ENCODE measurements around the gene CASP9.

The CASP9 gene

GRCh38 chr1:15449567-15449966 is 74.4 kb downstream of the CASP9 start:
- DNase-seq (ENCODE audit: low read depth in 2 of 3, low spot score in 1 of 3): no peak

DNA sequence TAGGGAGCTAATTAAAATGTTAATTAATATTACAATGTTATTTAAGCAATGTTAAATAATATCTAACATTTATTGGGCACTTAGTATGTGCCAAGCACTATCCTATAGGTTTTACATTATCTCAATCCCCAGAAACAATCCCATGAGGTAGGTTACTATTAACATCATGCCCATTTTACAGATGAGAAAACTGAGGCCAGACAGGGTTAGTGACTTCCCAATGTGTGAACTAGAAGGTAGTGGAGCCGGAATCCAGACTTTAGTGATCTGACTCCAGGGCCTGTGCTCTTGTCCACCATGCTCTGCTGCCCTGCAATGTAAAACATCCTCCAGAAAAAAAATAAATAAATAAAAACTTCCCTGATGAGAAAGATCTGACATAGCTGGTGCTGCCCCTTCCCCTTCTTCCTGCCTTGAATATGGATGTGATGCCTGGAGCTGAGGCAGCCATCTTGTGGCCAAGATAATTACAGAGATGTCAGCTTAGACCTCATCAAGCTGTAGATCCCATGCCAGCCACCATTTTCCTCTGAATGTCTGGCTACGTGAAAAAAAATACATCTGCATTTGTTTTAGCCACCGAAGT is 75.0 kb downstream of the CASP9 start:
- no peak for DNase-seq (ENCODE audit: low read depth in 2 of 3, low spot score in 1 of 3)

GRCh38 chr1:15446212-15446611 is 77.8 kb downstream of the CASP9 start:
- DNase-seq (ENCODE audit: low read depth in 2 of 3, low spot score in 1 of 3): no peak

DNA sequence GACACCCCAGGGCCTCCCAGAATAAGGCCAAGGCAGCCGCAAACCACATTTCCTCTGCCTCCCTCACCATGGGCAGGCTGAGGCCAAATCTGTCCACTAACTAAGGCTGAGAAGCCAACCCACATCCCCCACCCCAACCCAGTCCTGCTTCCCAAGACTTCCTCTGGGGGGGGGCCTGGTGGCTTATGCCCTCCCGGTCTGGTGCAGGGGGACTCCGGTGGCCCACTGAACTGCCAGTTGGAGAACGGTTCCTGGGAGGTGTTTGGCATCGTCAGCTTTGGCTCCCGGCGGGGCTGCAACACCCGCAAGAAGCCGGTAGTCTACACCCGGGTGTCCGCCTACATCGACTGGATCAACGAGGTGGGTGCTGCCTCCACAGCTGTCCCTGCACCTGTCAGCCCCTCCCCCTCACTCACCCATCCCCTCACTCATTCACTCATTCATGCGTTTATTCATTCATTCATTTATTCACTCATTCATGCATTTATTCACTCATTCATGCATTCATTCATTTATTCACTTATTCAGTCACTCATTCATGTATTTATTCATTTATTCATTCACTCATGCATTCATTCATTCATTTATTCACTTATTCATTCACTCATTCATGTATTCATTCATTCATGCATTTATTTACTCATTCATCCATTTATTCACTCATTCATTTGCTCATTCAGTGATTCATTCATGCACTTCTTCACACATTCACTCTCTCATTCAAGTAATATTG is 78.5 kb downstream of the CASP9 start:
- DNase-seq (ENCODE audit: low read depth in 2 of 3, low spot score in 1 of 3): no peak

DNA sequence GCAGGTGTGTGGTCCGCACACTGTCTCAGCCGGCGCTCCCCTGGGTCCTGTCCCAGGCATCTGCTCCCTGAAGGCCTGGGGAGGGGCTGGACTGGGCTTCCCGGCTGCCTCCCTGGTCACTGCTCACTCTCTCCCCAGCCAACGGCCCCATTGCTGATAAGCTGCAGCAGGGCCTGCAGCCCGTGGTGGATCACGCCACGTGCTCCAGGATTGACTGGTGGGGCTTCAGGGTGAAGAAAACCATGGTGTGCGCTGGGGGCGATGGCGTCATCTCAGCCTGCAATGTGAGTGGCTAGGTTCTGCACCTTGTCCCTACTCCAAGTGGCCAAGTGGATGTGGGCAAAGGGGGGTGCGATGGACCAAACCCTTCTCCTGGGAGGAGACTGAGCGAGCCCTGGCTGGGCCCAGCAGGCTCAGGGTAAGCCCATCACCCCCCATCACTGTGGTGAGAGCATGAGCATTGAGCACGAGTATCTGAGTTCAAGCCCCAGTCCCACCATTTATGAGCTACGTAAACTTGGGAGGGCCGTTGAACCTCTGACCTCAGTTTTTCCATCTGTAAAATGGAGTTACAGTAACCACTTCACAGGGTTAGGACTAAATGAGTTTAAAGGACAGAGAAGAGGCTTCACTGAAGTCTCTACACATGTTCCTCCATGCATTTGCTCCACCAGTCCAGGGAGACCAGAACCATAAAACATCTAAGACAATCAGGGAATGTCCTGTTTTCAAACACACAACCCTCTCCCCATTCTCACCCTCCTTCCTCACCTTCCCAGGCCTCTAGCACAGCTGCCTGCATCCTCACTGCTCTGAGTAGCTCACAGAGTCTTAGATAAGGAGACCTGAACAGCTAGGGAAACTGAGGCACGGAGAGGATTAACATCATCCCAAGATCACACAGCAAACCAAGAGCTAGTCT is 79.3 kb downstream of the CASP9 start:
- DNase-seq (ENCODE audit: low read depth in 2 of 3, low spot score in 1 of 3): no peak

DNA sequence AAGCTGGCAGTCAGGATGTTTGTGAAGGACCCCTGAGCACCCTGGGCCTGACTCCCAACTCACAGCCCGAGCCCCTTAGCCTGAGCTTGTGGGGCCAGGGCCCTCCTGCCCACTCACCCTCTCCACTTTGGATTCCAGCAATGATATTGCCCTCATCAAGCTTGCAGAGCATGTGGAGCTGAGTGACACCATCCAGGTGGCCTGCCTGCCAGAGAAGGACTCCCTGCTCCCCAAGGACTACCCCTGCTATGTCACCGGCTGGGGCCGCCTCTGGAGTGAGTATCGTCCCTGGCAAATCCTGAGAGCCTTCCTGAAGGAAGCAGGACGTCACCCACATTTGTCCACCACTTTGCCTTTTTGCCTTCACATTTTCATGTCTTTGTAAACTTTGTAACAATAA is 80.7 kb downstream of the CASP9 start:
- no peak for DNase-seq (ENCODE audit: low read depth in 2 of 3, low spot score in 1 of 3)

DNA sequence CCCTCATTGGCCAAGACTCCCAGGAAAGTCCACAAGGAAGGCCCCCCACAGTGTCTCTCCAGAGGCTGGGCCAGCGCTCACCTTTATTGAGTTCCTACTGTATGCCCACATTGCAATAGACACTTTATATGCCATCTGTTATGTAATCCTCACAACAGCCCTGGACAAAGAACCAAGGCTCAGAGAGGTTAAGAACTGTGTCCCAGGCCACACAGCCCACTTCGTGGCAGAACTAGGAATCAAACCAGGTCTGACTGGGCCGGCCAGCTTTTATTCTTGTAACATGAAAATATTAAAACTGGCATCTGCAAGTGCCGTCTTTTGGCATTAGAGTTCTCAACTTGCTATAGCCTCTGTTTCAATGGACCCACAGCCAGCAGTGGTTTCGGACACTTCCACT is 81.3 kb downstream of the CASP9 start:
- DNase-seq (ENCODE audit: low read depth in 2 of 3, low spot score in 1 of 3): no peak

DNA sequence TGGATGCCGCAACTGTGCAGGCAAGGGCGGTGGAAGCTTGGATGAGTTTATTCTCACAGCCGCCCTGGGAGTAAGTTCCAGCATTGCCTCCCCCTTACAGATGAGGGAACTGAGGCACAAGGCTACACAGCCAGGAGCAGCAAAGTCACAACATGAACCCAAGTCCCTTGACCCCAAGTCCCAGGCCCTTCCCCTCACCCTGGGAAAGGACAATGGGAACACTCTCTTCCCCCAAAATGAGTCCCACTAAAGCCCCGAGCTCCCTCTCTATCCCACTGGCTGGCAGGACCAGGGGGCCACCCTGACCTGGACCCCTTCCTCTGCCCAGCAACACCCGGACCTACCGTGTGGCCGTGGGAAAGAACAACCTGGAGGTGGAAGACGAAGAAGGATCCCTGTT is 81.9 kb downstream of the CASP9 start:
- DNase-seq (ENCODE audit: low read depth in 2 of 3, low spot score in 1 of 3): no peak
